T-cell (primary cell): ENCODE results near the gene FAM98A. TPM values are rescaled to one million over a fixed set of nuclear protein-coding genes. Genes with fewer than 3 reads are reported as not detected.

Experiments used
- ATAC-seq, 4 experiments: fragments of 200-7000 bp in 3 of 4; fragments of 150-1000 bp in 1 of 4; cut with Tn5 transposase; replicated peaks in 1 of 4; 1 replicate in 3 of 4; 2 replicates in 1 of 4; pipeline ENCODE4 v1.10.0; 2021; ENCODE audit warnings: moderate library complexity in 3 of 4, mild to moderate bottlenecking in 2 of 4, moderate number of reproducible peaks in 1 of 4
- CTCF ChIA-PET, 2 donors: fragments of 300-600 bp; sonication (Branson Sonifier 250); formaldehyde crosslinking; loops; one replicate each; lab custom pipeline; 2022; ENCODE audit warnings: antibody characterized with exemption in 2 of 2; lab: Charles Lee
- POLR2A ChIA-PET, 2 donors: fragments of 300-600 bp; sonication (Branson Sonifier 250); formaldehyde crosslinking; loops; one replicate each; lab custom pipeline; 2022; ENCODE audit warnings: antibody characterized with exemption in 2 of 2; lab: Charles Lee
- DNase-seq, 35 experiments: peaks; one replicate each; pipeline versions ENCODE4 v3.0.0 to v3.0.0-alpha.2; 2013 to 2023
- H3K27ac ChIP-seq: one replicate; pipeline ENCODE4 v1.5.1; 2013; ENCODE audit warnings: low read length
- H3K27me3 ChIP-seq, 2 experiments: replicated peaks in 1 of 2; 1 replicate in 1 of 2; 2 replicates in 1 of 2; pipeline versions ENCODE4 v1.6.1 to v1.7.0; 2013; ENCODE audit warnings: low read length in 1 of 2, mixed read lengths in 1 of 2; ENCODE audit not compliant: control insufficient read depth in 2 of 2, insufficient read depth in 2 of 2; ENCODE audit errors: extremely low read depth in 1 of 2
- H3K36me3 ChIP-seq, 2 donors: 1 replicate in 1 of 2; 2 replicates in 1 of 2; pipeline versions ENCODE4 v1.6.1 to v1.7.0; 2013; ENCODE audit warnings: low read length in 1 of 2; ENCODE audit not compliant: control insufficient read depth in 2 of 2, insufficient read depth in 1 of 2; ENCODE audit errors: extremely low read depth in 1 of 2
- H3K4me1 ChIP-seq, 2 experiments: 1 replicate in 1 of 2; 2 replicates in 1 of 2; pipeline versions ENCODE4 v1.6.1 to v1.7.0; 2013; ENCODE audit warnings: low read length in 2 of 2, mixed read lengths in 1 of 2; ENCODE audit not compliant: insufficient read depth in 2 of 2, control insufficient read depth in 1 of 2; ENCODE audit errors: extremely low read depth in 1 of 2
- H3K4me3 ChIP-seq, 2 donors: 1 replicate in 1 of 2; 2 replicates in 1 of 2; pipeline versions ENCODE4 v1.5.1 to v1.7.0; 2013; ENCODE audit warnings: mild to moderate bottlenecking in 2 of 2, low read length in 1 of 2, moderate library complexity in 1 of 2; ENCODE audit not compliant: control insufficient read depth in 1 of 2; ENCODE audit errors: extremely low read depth in 1 of 2
- H3K9me3 ChIP-seq: 2 replicates; pipeline ENCODE4 v1.7.0; 2013
- H3K27ac Mint-ChIP-seq, 2 donors: one replicate each; pipeline ENCODE4 v1.8.0; 2020 to 2021; ENCODE audit warnings: mild to moderate bottlenecking in 2 of 2, mixed read lengths in 2 of 2
- H3K27me3 Mint-ChIP-seq, 2 donors: one replicate each; pipeline ENCODE4 v1.8.0; 2021 to 2022; ENCODE audit warnings: mixed read lengths in 2 of 2
- H3K36me3 Mint-ChIP-seq: one replicate; pipeline ENCODE4 v1.8.0; 2021; ENCODE audit warnings: mixed read lengths
- H3K4me1 Mint-ChIP-seq, 3 donors: one replicate each; pipeline ENCODE4 v1.8.0; 2020 to 2022; ENCODE audit warnings: mixed read lengths in 3 of 3, mild to moderate bottlenecking in 1 of 3
- H3K4me3 Mint-ChIP-seq, 3 donors: one replicate each; pipeline ENCODE4 v1.8.0; 2020 to 2022; ENCODE audit warnings: mild to moderate bottlenecking in 3 of 3, mixed read lengths in 3 of 3, moderate library complexity in 3 of 3
- H3K9me3 Mint-ChIP-seq, 3 donors: one replicate each; pipeline ENCODE4 v1.8.0; 2020 to 2022; ENCODE audit warnings: mixed read lengths in 3 of 3
- WGBS: methylation state at CpG from one replicate; pipeline ENCODE4 v1.1.5; 2013; ENCODE audit warnings: missing lambda C conversion rate; ENCODE audit not compliant: insufficient coverage; 5-methylcytosine and 5-hydroxymethylcytosine counted together
- total RNA-seq, 35 experiments: library from RNA in 6 of 35; stranded (reverse) in 6 of 35; fragments of 120-200 nt in 1 of 35; gene quantifications; one replicate each; pipeline versions ENCODE4 v1.2.1 to v1.2.4 and lab custom pipeline; 2013 to 2026

The FAM98A gene
- total RNA-seq, 5 donors from 2014 or later (not counting 1 experiment from before 2014, with no cell fraction given) = 16.1 to 36.2 (median 34.5) TPM

DNA sequence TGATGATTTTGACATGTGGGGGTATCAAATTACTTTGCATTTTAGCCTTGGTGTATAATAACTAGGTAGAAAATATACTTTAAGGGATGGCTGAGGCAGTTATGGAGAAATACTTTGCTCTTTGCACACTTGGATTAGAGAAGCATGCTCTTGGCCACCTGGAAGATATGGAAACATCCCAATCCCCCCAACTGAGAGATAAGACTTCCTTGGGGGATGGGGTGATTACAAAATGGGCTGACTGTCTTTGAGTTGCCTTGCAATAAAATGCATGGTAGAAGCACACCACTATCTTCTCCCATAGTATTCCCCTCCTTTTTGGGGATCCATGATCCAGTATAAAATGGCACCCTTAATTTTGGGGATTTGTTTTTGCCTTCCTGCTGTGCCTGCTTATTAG, 15.1 kb upstream of the FAM98A start:
- DNase-seq (no peak), ATAC-seq (no peak)
- no peaks in the 10 kb centered on the region for H3K4me1 Mint-ChIP-seq
- peaks cover 0 to 7% of the 10 kb centered on the region in 2 donors for H3K27me3 Mint-ChIP-seq
- no peak overlapping the region for H3K27ac ChIP-seq
- no peaks in the 10 kb centered on the region for H3K36me3 ChIP-seq
- ChIA-PET CTCF (no interaction called here), POLR2A (no interaction called here)
- H3K4me3 ChIP-seq = no peak overlapping the region
- peaks cover 20% of the 10 kb centered on the region for H3K36me3 Mint-ChIP-seq
- H3K4me3 Mint-ChIP-seq = no peak overlapping the region
- peaks cover 12 to 19% (median 15%) of the 10 kb centered on the region in 3 donors for H3K9me3 Mint-ChIP-seq
- no peak overlapping the region for H3K27ac Mint-ChIP-seq
- H3K27me3 ChIP-seq = no peaks in the 10 kb centered on the region
- no peaks in the 10 kb centered on the region for H3K4me1 ChIP-seq
- H3K9me3 ChIP-seq = no peaks in the 10 kb centered on the region

DNA sequence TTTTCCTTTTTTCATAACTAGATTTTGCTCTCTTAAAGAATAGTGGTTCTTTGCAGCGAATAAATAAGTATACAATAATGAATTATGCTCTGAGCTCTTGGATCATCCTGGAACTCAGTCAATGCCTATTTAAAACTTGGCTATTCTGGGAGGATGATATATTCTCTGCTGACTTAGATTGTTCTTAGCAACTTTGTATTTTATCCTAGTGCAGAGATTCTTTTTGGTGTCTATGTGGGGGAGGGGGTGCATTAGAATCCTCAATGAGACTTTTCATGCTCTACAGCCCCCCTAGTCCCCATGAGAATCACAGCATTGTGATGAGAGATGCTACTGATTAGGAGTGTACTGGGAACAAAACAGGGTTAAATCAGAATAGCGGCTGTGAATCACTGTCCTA, 8.8 kb upstream of the FAM98A start:
- no peak for DNase-seq
- ATAC-seq = no peak
- Histone ChIP-seq H3K27ac (no peak overlapping the region), H3K4me1 (no peaks in the 10 kb centered on the region), H3K36me3 (no peaks in the 10 kb centered on the region), H3K9me3 (no peaks in the 10 kb centered on the region), H3K27me3 (no peaks in the 10 kb centered on the region), H3K4me3 (no peak overlapping the region)
- POLR2A ChIA-PET = no interaction called here
- Mint-ChIP-seq H3K27me3 (no peaks in the 10 kb centered on the region), H3K27ac (no peak overlapping the region), H3K9me3 (no peaks in the 10 kb centered on the region), H3K36me3 (peaks cover 4% of the 10 kb centered on the region), H3K4me1 (no peaks in the 10 kb centered on the region), H3K4me3 (no peak overlapping the region)
- CTCF ChIA-PET = interaction anchor here in 1 of 2 donors (1.1 kb wide), 1 partner anchor 25 kb away, joined by 3 read pairs; no protein-coding TSS in a partner anchor
- WGBS = no CpG with 5 or more reads among the region's 2 CpGs

DNA sequence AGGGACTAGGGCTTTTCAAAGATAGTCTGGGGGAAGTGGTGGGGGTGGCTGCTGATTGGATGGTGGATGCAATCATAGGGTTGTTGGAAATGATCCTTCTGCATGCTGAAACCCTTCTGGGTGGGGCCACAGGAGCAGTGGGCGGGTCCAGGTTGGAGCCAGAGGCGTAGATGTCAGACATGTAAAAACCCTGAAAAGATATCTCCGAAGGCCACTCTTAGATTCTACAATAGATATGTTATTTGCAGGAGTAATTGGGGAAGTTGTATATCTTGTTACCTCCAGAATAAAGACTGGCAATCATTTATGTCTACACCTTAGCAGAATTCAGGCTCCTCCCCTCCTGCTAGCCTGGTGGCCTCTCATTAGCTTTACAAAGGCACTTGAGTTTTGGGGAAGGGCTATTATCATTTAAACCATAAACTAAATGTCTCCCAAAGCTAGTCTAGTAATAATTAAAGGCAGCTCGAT, 8.2 kb upstream of the FAM98A start:
- Mint-ChIP-seq H3K36me3 (peaks cover 2% of the 10 kb centered on the region), H3K27me3 (no peaks in the 10 kb centered on the region), H3K4me3 (no peak overlapping the region), H3K27ac (no peak overlapping the region), H3K9me3 (no peaks in the 10 kb centered on the region), H3K4me1 (no peaks in the 10 kb centered on the region)
- Histone ChIP-seq H3K4me3 (no peak overlapping the region), H3K4me1 (no peaks in the 10 kb centered on the region), H3K36me3 (no peaks in the 10 kb centered on the region), H3K27me3 (no peaks in the 10 kb centered on the region), H3K9me3 (no peaks in the 10 kb centered on the region), H3K27ac (no peak overlapping the region)
- DNase-seq = no peak
- CTCF ChIA-PET = interaction anchor here (0.7 to 1.1 kb wide), 3 partner anchors 24 to 1760 kb away, joined by 3 read pairs; no protein-coding TSS in a partner anchor
- POLR2A ChIA-PET = no interaction called here
- WGBS = no CpG with 5 or more reads among the region's 4 CpGs
- no peak for ATAC-seq

DNA sequence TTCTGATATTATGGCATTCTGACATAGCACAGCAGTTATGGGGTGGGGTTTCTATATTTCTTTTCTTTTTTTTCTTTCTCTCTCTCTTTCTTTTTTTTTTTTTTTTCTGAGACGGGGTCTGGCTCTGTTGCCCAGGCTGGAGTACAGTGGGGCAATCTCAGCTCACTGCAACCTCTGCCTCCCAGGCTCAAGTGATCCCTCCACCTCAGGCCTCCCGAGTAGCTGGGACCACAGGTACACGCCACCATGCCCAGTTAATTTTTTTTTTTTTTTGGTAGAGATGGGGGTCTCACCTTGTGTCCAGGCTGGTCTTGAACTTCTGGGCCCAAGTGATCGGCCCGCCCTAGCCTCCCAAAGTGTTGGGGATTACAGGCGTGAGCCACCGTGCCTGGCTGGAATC, 7.5 kb upstream of the FAM98A start:
- no peaks in the 10 kb centered on the region for H3K27me3 Mint-ChIP-seq
- H3K27me3 ChIP-seq = no peaks in the 10 kb centered on the region
- no peaks in the 10 kb centered on the region for H3K36me3 Mint-ChIP-seq
- no peaks in the 10 kb centered on the region for H3K36me3 ChIP-seq
- ChIA-PET POLR2A (no interaction called here), CTCF (interaction anchor here (0.7 to 1.1 kb wide), 3 partner anchors 23 to 1759 kb away, joined by 3 read pairs; no protein-coding TSS in a partner anchor)
- no peaks in the 10 kb centered on the region for H3K4me1 ChIP-seq
- H3K4me3 ChIP-seq = no peak overlapping the region
- 60% methylated on average over 1 of the region's 7 CpGs for WGBS
- H3K9me3 ChIP-seq = no peaks in the 10 kb centered on the region
- no peak for ATAC-seq
- H3K27ac ChIP-seq = no peak overlapping the region
- DNase-seq = no peak
- H3K4me1 Mint-ChIP-seq = no peaks in the 10 kb centered on the region
- no peaks in the 10 kb centered on the region for H3K9me3 Mint-ChIP-seq
- H3K4me3 Mint-ChIP-seq = no peak overlapping the region
- no peak overlapping the region for H3K27ac Mint-ChIP-seq

DNA sequence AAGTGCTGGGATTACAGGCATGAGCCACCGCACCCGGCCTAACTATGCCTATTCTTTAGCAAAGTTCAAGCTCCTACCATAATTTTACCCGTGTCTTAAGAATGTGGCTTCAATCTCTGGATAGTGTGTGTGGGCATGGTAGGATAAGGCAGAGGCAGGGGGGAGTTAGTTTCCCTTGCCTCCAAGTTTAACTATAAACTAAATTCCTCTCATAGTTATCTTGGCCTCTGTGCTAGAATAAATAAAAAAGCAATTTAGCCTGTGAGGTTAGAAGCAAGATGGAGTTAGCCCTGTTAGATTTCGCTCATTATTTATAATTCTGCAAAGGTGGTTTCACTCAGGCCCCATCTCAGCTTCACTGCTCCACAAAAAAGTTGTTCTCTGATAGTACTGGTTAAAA, 7.0 kb upstream of the FAM98A start:
- no peaks in the 10 kb centered on the region for H3K9me3 ChIP-seq
- WGBS = no CpG with 5 or more reads among the region's 4 CpGs
- Mint-ChIP-seq H3K27ac (no peak overlapping the region), H3K9me3 (no peaks in the 10 kb centered on the region), H3K4me1 (no peaks in the 10 kb centered on the region), H3K36me3 (no peaks in the 10 kb centered on the region), H3K27me3 (no peaks in the 10 kb centered on the region), H3K4me3 (no peak overlapping the region)
- no peak overlapping the region for H3K27ac ChIP-seq
- ATAC-seq = no peak
- H3K4me1 ChIP-seq = no peaks in the 10 kb centered on the region
- H3K27me3 ChIP-seq = no peaks in the 10 kb centered on the region
- ChIA-PET CTCF (no interaction called here), POLR2A (no interaction called here)
- no peak overlapping the region for H3K4me3 ChIP-seq
- no peak for DNase-seq
- H3K36me3 ChIP-seq = no peaks in the 10 kb centered on the region

DNA sequence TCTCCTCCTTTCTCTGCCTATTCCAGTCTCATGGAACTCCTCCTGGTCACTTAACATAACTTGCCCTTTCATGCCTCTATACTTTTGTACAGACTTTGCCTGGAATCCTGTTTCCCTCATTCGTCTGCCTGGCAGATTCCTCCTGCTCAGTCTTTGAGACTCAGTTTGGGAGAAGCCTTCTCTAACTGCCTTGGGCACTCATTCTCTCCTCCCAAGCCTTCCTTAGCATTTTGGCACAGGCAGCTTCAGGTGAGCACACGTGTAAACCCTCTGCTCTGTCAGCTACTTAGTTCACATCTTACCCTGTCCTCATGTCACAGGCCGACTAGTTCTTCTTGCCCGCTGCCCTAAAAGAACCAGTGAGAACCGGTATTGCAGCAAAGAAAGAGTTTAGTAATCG, 6.0 kb upstream of the FAM98A start:
- Mint-ChIP-seq H3K27ac (no peak overlapping the region), H3K4me3 (no peak overlapping the region), H3K4me1 (peaks cover 0 to under 1% (median under 1%) of the 10 kb centered on the region in 3 donors), H3K36me3 (no peaks in the 10 kb centered on the region), H3K9me3 (no peaks in the 10 kb centered on the region), H3K27me3 (no peaks in the 10 kb centered on the region)
- no peaks in the 10 kb centered on the region for H3K36me3 ChIP-seq
- H3K27ac ChIP-seq = no peak overlapping the region
- no peaks in the 10 kb centered on the region for H3K27me3 ChIP-seq
- ChIA-PET POLR2A (no interaction called here), CTCF (interaction anchor here in 1 of 2 donors (1.0 kb wide), 1 partner anchor 144 kb away, joined by 3 read pairs; no protein-coding TSS in a partner anchor)
- 92% methylated on average over 5 of the region's 6 CpGs for WGBS
- H3K4me3 ChIP-seq = no peak overlapping the region
- peaks cover 0 to under 1% of the 10 kb centered on the region in 2 experiments for H3K4me1 ChIP-seq
- ATAC-seq (no peak), DNase-seq (no peak)
- no peaks in the 10 kb centered on the region for H3K9me3 ChIP-seq

DNA sequence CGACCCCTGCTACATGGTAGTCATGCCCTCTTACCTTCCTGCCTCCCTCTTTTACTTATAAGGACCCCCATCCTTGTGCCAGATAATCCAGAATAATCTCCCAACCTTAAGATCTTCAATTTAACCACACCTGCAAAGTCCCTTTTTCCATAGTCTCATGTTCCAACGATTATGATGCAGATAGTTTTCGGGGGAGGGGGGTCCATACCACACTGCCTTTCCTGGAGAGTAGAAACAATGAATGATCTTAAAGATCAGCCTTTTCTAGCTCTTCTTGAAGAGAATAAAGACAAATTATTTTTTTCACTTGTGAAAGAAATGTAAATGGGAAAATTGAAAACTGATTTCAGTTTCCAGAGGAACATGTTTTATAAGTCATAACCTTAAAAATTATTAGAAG, 4.3 kb upstream of the FAM98A start:
- H3K27me3 ChIP-seq = no peaks in the 10 kb centered on the region
- H3K27me3 Mint-ChIP-seq = no peaks in the 10 kb centered on the region
- POLR2A ChIA-PET = no interaction called here
- no peak overlapping the region for H3K27ac Mint-ChIP-seq
- no peaks in the 10 kb centered on the region for H3K36me3 Mint-ChIP-seq
- H3K9me3 ChIP-seq = no peaks in the 10 kb centered on the region
- H3K4me1 Mint-ChIP-seq = peaks cover 12 to 16% (median 14%) of the 10 kb centered on the region in 3 donors
- H3K4me3 ChIP-seq = no peak overlapping the region
- no peaks in the 10 kb centered on the region for H3K36me3 ChIP-seq
- 100% methylated on average over 1 of the region's 3 CpGs for WGBS
- ATAC-seq (no peak), DNase-seq (no peak)
- no peaks in the 10 kb centered on the region for H3K9me3 Mint-ChIP-seq
- peaks cover 2 to 5% of the 10 kb centered on the region in 2 experiments for H3K4me1 ChIP-seq
- CTCF ChIA-PET = no interaction called here
- H3K27ac ChIP-seq = no peak overlapping the region
- no peak overlapping the region for H3K4me3 Mint-ChIP-seq
